Thyroid gland (tissue), 4 donors: Measurements from ENCODE around the gene SLAMF8.

Experiments used
- POLR2A ChIP-seq, 2 donors: fragments of 450-650 bp; IDR thresholded peaks; one replicate each; pipeline ENCODE4 v1.6.1; 2017; ENCODE audit warnings: antibody characterized with exemption in 2 of 2, mild to moderate bottlenecking in 2 of 2, moderate library complexity in 1 of 2
- TF ChIP-seq, protein P1 (sequence below), 6 experiments: fragments of 200-600 bp in 3 of 6; fragments of 450-650 bp in 3 of 6; sonication (generic) in 3 of 6; IDR thresholded peaks; one replicate each; pipeline ENCODE4 v1.5.1; 2016 to 2019; ENCODE audit warnings: antibody characterized with exemption in 6 of 6, mild to moderate bottlenecking in 2 of 6, inconsistent platforms in 1 of 6, moderate library complexity in 1 of 6

DNA sequence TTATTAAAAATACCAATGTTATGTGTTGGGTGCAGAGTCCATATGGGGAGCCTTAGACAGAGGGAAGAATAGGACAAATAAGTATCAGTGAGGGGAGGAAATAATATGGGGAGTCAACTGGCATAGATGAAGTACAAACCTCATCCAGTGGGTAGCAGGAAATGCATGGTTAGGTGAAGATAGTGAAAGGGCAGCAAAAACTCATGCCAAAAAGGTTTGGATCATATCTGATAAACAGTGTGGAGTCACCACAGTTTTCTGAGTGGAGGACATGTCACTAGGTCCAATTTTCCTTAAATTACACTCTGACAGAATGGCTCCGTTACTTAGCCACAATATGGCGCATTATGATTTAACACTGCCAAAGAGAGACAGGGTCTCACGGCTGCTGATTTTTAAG, 35.6 kb upstream of the SLAMF8 start:
- TF ChIP-seq POLR2A (IDR thresholded peaks at IDR 0.05) = no peak
- TF ChIP-seq, protein P1, sequence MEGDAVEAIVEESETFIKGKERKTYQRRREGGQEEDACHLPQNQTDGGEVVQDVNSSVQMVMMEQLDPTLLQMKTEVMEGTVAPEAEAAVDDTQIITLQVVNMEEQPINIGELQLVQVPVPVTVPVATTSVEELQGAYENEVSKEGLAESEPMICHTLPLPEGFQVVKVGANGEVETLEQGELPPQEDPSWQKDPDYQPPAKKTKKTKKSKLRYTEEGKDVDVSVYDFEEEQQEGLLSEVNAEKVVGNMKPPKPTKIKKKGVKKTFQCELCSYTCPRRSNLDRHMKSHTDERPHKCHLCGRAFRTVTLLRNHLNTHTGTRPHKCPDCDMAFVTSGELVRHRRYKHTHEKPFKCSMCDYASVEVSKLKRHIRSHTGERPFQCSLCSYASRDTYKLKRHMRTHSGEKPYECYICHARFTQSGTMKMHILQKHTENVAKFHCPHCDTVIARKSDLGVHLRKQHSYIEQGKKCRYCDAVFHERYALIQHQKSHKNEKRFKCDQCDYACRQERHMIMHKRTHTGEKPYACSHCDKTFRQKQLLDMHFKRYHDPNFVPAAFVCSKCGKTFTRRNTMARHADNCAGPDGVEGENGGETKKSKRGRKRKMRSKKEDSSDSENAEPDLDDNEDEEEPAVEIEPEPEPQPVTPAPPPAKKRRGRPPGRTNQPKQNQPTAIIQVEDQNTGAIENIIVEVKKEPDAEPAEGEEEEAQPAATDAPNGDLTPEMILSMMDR (IDR thresholded peaks at IDR 0.05) = no peak
